ENCODE measurements around the gene PIH1D1.
A peak's percentile ranks its signal among the peaks of the same experiment; 100 is the strongest.

PIH1D1 gene

DNA sequence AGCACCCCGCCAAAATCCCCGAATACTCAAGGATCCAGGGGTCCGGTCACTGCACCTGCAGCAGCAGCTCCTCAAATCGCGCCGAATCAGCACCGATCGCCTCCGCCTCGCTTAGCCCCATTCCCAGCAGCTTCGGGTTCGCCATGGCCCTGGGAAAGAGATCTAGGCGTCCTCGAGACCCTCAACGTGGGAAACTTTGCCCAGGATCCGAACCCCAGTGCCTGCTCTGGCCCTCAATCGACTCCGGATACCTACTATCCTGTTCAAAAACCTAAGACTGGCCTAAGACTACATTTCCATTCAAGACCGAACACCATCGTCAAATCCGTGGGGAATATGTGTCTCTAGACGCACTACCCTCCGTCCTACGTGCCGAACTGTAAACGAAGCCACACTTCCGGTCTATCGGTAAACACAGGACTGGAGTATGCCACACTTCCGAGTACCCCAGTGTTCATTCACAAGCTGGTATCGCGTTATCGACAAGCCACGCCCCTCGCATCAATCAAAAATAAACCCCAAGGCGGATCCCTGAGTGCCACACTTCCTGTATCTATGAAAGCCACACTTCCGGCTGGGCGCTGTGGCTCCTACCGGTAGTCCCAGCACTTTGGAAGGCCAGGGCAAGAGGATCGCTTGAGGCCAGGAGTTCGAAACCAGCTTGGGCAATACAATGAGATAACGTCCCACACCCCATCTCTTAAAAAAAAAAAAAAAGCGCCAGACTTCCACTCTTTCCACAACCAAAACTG lies at the start of gene PIH1D1:
Gene PIH1D1, minus strand, starts transcription at position 385 of the 752 bp plus-strand sequence. Its CDS starts 240 bp downstream, at position 145.
- DNase-seq: peak; percentile 93

GRCh38 chr19:49499030-49499670 lies 47.5 kb upstream of the PIH1D1 start:
- no peak for DNase-seq

- DNase-seq: no peak
These were observed 46.9 kb upstream of the PIH1D1 start for GRCh38 chr19:49498475-49498874.

GRCh38 chr19:49497789-49498103 lies 46.1 kb upstream of the PIH1D1 start:
- DNase-seq: no peak

GRCh38 chr19:49497047-49497788 lies 45.6 kb upstream of the PIH1D1 start:
- peak; percentile 29 for DNase-seq

DNA sequence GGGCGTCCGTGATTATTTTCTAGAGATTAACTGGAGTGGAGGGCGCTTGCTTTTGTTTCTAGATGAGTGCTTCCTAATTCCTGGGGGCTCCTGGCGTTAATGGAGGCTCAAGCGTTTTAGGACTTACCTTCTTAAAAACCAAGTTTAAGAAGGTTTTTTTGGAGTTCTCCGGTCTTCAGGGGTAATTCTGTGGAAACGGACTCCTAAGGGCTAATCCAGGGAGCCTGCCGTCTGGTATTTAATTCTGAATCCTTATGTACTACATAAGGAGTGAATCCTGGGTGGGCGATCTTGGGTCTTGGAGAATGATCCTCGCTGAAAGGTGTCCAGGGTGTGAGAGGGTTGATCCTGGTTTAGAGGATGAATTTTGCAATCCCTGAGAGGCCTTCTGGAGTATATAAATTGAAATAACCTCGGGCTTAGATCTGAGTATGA lies 45.0 kb upstream of the PIH1D1 start:
- DNase-seq: no peak

- no peak for DNase-seq
These were observed 41.2 kb upstream of the PIH1D1 start for GRCh38 chr19:49492573-49493405.

DNA sequence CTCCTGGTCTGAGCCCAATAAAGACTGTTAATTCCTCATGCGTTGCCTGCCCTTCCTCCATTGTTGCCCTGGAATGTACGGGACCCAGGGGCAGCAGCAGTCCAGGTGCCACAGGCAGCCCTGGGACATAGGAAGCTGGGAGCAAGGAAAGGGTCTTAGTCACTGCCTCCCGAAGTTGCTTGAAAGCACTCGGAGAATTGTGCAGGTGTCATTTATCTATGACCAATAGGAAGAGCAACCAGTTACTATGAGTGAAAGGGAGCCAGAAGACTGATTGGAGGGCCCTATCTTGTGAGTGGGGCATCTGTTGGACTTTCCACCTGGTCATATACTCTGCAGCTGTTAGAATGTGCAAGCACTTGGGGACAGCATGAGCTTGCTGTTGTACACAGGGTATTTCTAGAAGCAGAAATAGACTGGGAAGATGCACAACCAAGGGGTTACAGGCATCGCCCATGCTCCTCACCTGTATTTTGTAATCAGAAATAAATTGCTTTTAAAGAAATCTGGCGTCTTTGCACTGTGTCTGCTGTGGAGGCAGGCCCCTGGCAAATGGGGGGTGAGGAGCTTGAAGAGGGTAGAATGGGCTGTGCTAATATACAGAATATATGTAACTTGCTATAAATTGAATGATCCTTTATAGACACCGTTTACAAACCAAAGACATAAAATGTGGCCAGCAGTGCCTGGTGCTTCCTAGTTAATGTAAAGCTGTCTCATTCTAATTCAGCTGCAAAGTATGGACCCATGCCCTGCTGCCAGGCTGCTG lies 40.4 kb upstream of the PIH1D1 start:
- DNase-seq: no peak

DNA sequence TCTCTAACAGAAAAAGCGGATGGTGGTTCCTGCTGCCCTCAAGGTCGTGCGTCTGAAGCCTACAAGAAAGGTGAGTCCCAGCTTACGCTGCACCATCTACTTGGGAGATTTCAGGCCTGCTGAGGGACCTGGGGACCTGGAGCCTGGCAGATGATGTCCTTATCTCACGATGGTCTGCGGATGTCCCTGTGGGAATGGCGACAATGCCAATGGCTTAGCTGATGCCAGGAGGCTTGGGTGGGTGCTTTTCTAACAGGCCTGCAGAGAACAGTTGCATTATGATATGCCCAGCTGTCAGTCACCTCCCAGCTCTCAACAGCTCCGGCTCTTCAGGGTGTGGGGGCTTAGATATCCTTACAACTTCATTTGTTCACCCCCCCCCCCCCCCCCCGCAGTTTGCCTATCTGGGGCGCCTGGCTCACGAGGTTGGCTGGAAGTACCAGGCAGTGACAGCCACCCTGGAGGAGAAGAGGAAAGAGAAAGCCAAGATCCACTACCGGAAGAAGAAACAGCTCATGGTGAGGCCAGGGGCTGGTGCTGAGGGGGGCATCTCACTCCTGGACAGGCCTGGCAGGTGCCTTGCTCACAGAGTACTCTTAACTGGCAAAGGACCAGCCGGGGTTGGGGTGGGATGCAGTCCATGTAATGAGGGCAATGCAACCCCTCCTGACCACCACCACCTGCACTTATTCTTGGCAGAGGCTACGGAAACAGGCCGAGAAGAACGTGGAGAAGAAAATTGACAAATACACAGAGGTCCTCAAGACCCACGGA lies 39.6 kb upstream of the PIH1D1 start:
- DNase-seq: no peak

GRCh38 chr19:49490287-49491029 lies 38.8 kb upstream of the PIH1D1 start:
- DNase-seq: no peak

GRCh38 chr19:49489601-49490167 lies 38.1 kb upstream of the PIH1D1 start:
- no peak for DNase-seq

DNA sequence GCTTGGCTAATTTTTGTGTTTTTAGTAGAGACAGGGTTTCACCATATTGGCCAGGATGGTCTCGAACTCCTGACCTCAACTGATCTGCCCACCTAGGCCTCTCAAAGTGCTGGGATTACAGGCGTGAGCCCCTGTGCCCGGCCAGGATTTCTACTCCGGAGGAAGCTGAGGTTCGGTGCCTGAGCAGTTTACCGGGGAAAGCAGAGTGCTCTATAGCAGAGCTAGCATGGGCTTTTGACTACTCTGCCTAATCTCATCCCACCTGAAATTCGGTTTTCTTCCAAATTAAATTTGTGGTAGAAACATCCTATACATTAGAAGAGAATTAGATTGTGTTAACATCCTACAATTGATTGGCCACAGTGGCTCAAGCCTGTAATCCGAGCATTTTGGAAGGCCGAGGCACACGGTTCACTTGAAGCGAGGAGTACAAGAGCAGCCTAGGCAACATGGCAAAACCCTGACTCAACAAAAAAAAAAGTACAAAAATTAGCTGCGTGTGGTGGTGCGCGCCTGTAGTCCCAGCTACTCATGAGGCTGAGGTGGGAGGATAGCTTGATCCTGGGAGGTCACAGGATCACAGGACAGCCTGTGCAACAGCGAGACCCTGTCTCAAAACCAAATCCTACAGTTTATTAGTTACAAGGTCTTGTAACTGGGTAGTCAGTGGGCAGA lies 37.4 kb upstream of the PIH1D1 start:
- DNase-seq: no peak

GRCh38 chr19:49488046-49488862 lies 36.6 kb upstream of the PIH1D1 start:
- no peak for DNase-seq

- peak; percentile 99 for DNase-seq
These were observed 35.8 kb upstream of the PIH1D1 start, which contains the start of gene RPL13A for GRCh38 chr19:49487277-49488045. Gene RPL13A (plus strand): TSS chr19:49487608. CDS start chr19:49487630, 22 bp downstream.

GRCh38 chr19:49486710-49487276 lies 35.2 kb upstream of the PIH1D1 start:
- no peak for DNase-seq

GRCh38 chr19:49486232-49486631 lies 34.6 kb upstream of the PIH1D1 start:
- DNase-seq: no peak

- DNase-seq: no peak
These were observed 29.5 kb upstream of the PIH1D1 start for GRCh38 chr19:49481020-49481683.
